ENCODE measurements around the gene S100A13. TPM values are rescaled to one million over a fixed set of nuclear protein-coding genes. Genes with fewer than 3 reads are reported as not detected.
"Not testable (repeated sequence)": the region's sequence is repeated elsewhere in the genome, so short reads cannot be mapped to it uniquely, and the experiment has no call there.

S100A13 gene
- total RNA-seq, 4 donors from 2014 or later = 113 to 237 (median 159) TPM

GRCh38 chr1:153578936-153579335 lies 48.4 kb downstream of the S100A13 start:
- Histone ChIP-seq H3K9me3 (no peaks in the 10 kb centered on the region), H3K27ac (no peak overlapping the region), H3K4me3 (no peak overlapping the region), H3K36me3 (no peaks in the 10 kb centered on the region), H3K4me1 (no peaks in the 10 kb centered on the region), H3K27me3 (peaks cover 0 to 4% (median 0%) of the 10 kb centered on the region in 3 donors)
- DNase-seq = no peak
- ATAC-seq = no peak
- intact Hi-C loops (cut with DNase I; ENCODE audit: low total_unique reads) (no loop called here), in situ Hi-C loops (cut with MboI; ENCODE audit: low sequenced_read_pairs in 4 of 4) (loop anchor here in 1 of 4 donors (25.0 kb wide), 1 partner anchor 158 kb away; the partner anchor contains the start of gene INTS3)
- TF ChIP-seq CTCF (IDR thresholded peaks at IDR 0.05 in 4 of 5, conservative IDR thresholded peaks at IDR 0.05 in 1 of 5) (no peak), POLR2A (IDR thresholded peaks at IDR 0.05) (no peak)

GRCh38 chr1:153578490-153578889 lies 48.8 kb downstream of the S100A13 start:
- no peaks in the 10 kb centered on the region for H3K9me3 ChIP-seq
- TF ChIP-seq POLR2A (IDR thresholded peaks at IDR 0.05) = no peak
- TF ChIP-seq CTCF (IDR thresholded peaks at IDR 0.05 in 4 of 5, conservative IDR thresholded peaks at IDR 0.05 in 1 of 5) = no peak
- H3K27me3 ChIP-seq = peaks cover 0 to 4% (median 0%) of the 10 kb centered on the region in 3 donors
- ATAC-seq = no peak
- H3K4me1 ChIP-seq = no peaks in the 10 kb centered on the region
- intact Hi-C loops (cut with DNase I; ENCODE audit: low total_unique reads) (no loop called here), in situ Hi-C loops (cut with MboI; ENCODE audit: low sequenced_read_pairs in 4 of 4) (loop anchor here in 1 of 4 donors (25.0 kb wide), 1 partner anchor 159 kb away; the partner anchor contains the start of gene INTS3)
- H3K4me3 ChIP-seq = no peak overlapping the region
- DNase-seq = no peak
- no peaks in the 10 kb centered on the region for H3K36me3 ChIP-seq
- no peak overlapping the region for H3K27ac ChIP-seq

GRCh38 chr1:153577624-153578051 lies 49.7 kb downstream of the S100A13 start:
- Histone ChIP-seq H3K36me3 (no peaks in the 10 kb centered on the region), H3K27me3 (peaks cover 0 to 4% (median 0%) of the 10 kb centered on the region in 3 donors), H3K9me3 (no peaks in the 10 kb centered on the region), H3K4me1 (peaks cover 0 to 6% of the 10 kb centered on the region in 2 donors), H3K27ac (no peak overlapping the region), H3K4me3 (no peak overlapping the region)
- no peak for ATAC-seq
- TF ChIP-seq CTCF (IDR thresholded peaks at IDR 0.05 in 4 of 5, conservative IDR thresholded peaks at IDR 0.05 in 1 of 5) (no peak), POLR2A (IDR thresholded peaks at IDR 0.05) (no peak)
- DNase-seq = no peak
- in situ Hi-C loops (cut with MboI; ENCODE audit: low sequenced_read_pairs in 4 of 4) = loop anchor here in 1 of 4 donors (25.0 kb wide), 1 partner anchor 160 kb away; the partner anchor contains the start of gene INTS3
- intact Hi-C loops (cut with DNase I; ENCODE audit: low total_unique reads) = no loop called here

GRCh38 chr1:153577138-153577537 lies 50.2 kb downstream of the S100A13 start:
- Histone ChIP-seq H3K9me3 (no peaks in the 10 kb centered on the region), H3K4me1 (peaks cover 4 to 11% of the 10 kb centered on the region in 2 donors), H3K27me3 (peaks cover 0 to 4% (median 0%) of the 10 kb centered on the region in 3 donors), H3K4me3 (no peak overlapping the region), H3K36me3 (no peaks in the 10 kb centered on the region), H3K27ac (no peak overlapping the region)
- DNase-seq (no peak), ATAC-seq (no peak)
- intact Hi-C loops (cut with DNase I; ENCODE audit: low total_unique reads) (no loop called here), in situ Hi-C loops (cut with MboI; ENCODE audit: low sequenced_read_pairs in 4 of 4) (loop anchor here in 1 of 4 donors (25.0 kb wide), 1 partner anchor 160 kb away; the partner anchor contains the start of gene INTS3)
- TF ChIP-seq POLR2A (IDR thresholded peaks at IDR 0.05) (no peak), CTCF (IDR thresholded peaks at IDR 0.05 in 4 of 5, conservative IDR thresholded peaks at IDR 0.05 in 1 of 5) (no peak)

GRCh38 chr1:153575497-153575896 lies 51.8 kb downstream of the S100A13 start:
- DNase-seq; intact Hi-C loops (cut with DNase I; ENCODE audit: low total_unique reads); H3K4me3 ChIP-seq; H3K27me3 ChIP-seq; H3K36me3 ChIP-seq; H3K9me3 ChIP-seq; H3K27ac ChIP-seq; ATAC-seq: not testable (repeated sequence)
- in situ Hi-C loops (cut with MboI; ENCODE audit: low sequenced_read_pairs in 4 of 4) = loop anchor here in 1 of 4 donors (25.0 kb wide), 1 partner anchor 162 kb away; the partner anchor contains the start of gene INTS3
- peaks cover 7 to 13% of the 10 kb centered on the region in 2 donors for H3K4me1 ChIP-seq

DNA sequence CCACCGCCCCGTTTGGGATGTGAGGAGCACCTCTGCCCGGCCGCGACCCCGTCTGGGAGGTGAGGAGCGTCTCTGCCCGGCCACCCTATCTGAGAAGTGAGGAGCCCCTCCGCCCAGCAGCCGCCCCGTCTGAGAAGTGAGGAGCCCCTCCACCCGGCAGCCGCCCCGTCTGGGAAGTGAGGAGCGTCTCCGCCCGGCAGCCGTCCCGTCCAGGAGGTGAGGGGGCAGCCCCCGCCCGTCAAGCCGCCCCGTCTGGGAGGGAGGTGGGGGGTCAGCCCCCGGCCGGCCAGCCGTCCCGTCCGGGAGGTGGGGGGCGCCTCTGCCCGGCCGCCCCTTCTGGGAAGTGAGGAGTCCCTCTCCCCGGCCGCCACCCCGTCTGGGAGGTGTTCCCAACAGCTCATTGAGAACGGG lies 52.2 kb downstream of the S100A13 start:
- H3K4me3 ChIP-seq; H3K9me3 ChIP-seq; H3K27ac ChIP-seq; DNase-seq; ATAC-seq; H3K27me3 ChIP-seq; intact Hi-C loops (cut with DNase I; ENCODE audit: low total_unique reads); H3K36me3 ChIP-seq: not testable (repeated sequence)
- in situ Hi-C loops (cut with MboI; ENCODE audit: low sequenced_read_pairs in 4 of 4) = loop anchor here in 1 of 4 donors (25.0 kb wide), 1 partner anchor 162 kb away; the partner anchor contains the start of gene INTS3
- H3K4me1 ChIP-seq = peaks cover 7 to 13% of the 10 kb centered on the region in 2 donors
